HG03108 (cell line): ENCODE results near the gene WDR76.

Experiments
- ATAC-seq: cut with Tn5 transposase; IDR thresholded peaks from one replicate; pipeline ENCODE4 v1.9.1; 2021; ENCODE audit warnings: moderate library complexity; ENCODE audit not compliant: unreplicated experiment

Gene WDR76

DNA sequence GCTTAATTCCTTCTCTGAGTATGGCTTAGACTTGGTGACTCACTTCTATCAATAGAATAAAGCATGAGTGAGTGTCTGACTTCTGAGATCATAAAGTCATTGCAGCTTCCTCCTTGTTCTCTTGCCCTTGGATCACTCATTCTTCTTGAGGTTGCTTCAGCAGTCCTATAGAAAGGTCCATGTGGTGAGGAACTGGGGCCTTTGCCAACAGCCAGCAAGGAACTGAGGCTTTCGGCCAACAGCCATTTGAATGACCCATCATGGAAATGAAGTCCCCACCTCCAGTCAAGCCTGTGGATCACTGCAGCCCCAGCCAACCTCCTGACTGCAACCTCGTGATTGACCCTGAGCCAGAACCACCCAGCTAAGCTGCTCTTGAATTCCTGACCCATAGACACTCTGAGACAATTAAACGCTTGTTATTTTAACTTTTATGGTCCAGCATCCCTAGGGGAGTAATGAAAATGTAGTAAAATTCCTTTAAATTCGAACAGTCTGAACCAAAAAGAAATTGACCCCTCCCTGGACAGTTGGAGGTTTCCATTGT is 84.5 kb downstream of the WDR76 start:
- ATAC-seq, result no peak

DNA sequence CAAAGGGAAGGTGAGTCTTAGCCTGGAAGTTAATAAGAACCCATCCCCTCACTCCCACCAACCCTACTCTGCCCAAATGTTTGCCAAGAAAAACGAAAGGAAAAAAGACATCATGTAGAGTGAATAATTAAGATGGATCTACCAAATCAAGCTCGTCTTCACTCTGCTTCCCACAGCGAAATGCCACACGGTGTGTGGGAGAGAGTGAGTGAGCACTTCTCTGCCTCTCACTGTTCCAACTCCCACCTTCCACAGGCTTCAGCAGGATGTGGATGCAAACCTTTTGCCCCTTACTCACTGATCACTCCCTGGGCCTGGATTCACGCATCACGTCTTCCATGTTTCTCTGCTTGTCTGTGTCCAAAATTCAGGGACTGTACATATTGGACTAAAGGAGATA is 85.4 kb downstream of the WDR76 start:
- no peak for ATAC-seq

DNA sequence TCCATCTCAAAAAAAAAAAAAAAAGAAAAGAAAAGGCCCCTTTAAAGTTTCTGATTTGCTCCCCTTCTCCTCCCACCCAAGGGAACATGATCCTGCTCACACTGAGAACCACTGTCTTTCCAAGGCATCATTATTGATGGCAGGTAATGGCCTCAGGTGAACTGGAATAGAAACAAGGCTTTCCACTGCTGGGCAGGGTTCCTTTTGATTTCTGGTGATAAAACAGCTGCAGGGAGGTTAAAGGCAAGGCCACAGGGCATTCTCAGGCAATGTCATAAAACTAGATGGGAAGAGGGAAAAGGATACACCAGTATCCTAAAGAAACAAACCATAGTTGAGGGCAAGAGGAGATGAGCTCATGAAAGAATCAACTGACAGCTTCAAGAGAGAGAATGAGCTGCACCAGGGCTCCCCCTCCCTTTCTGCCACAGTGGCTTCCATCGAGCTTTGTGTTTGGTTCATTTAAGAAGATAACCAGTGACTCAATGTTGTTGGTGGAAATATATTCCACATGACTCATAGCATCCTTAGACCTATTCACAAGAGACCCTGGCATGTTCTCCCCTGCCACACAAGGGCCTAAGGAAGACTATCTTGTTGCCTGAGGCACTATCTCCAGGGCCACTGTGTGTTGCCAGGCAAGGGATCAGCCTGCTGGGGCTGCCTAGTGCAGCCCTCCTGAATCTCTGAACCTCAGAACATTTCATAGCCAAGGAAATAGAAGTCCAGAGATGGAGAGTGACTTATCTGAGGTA is 86.4 kb downstream of the WDR76 start:
- no peak for ATAC-seq

DNA sequence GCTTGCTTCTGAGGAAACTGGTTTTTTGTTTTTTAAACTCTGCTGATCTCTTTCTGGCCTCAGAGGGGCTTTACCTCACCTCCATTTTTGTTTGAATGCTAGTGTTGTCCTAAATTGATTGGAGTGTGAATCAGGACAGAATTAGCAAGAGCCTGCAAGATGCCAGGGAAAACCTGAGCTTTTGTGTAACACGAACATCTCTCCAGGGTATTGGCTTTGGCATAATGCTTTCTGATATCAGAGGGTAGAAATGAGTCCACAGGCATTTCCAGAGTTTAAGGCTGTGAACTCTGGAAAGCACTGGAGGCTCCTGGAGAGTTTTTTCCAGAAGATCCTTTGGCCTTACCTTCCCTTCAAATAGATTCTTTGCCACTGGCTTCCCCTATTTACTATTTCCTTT is 87.1 kb downstream of the WDR76 start:
- no peak for ATAC-seq

DNA sequence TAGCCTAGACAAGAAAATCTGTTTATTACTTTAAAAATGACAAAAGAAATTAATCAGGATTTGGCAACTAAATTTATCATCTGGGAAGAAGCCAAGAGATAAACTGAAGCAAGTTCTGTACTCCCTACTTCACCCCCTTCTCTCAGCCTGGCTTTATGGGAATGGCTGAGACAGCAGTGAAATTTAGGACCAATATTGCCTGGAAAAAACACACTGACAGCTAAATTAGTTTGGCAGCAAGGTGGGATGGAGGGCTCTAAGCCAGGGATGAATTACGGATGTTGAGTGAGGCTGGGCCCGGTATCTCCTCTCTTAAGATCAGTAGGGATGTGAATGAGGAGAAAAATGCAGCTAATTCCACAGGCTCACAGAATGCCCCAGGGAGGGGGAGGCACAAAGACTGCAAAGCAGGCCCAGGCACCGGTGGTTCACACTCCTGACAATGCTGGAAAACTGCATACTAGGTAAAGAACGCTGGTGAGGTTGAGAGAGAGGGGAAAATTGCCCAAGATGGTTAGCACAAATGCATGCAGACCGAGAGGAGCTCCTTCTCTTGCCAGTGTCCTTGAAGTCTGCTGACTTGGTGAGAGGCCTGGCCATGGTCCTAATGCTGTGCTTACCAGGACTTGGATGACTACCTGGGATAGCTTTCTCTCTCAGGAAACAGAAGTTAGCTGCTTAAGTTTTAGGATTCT is 89.0 kb downstream of the WDR76 start:
- no peak for ATAC-seq

DNA sequence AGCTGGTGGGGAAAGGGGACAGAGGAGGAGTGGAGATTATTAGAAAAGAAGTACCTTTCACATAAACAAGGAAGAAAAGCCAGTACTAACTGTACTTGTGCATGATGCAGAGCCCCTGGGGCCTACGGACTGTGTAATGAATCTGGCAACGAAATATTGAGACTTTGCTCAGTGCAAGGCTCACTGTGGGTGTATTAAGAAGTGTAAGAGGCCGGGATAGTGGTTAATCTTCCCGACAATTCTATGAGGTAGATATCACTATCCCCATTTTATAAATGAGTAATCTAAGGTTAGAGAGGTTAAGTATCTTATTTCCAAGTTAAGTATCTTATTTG is 89.5 kb downstream of the WDR76 start:
- ATAC-seq, result no peak
